HEK293 (cell line): Measurements from ENCODE around the gene ACSS1.

Experiments used
- CTCF ChIA-PET: fragments of 350-600 bp; formaldehyde crosslinking; extraction: SDS; loops from one replicate; lab custom pipeline; 2021; ENCODE audit warnings: antibody characterized with exemption; lab: Yijun Ruan, JAX
- POLR2A ChIA-PET: fragments of 300-600 bp; formaldehyde crosslinking; extraction: SDS; loops from one replicate; lab custom pipeline; 2020; ENCODE audit warnings: antibody characterized with exemption, inconsistent platforms; lab: Yijun Ruan, JAX
- H3K27ac ChIP-seq: fragments of 200-500 bp; sonication (Bioruptor generic); 2 replicates; pipeline ENCODE4 v1.5.1; 2014; ENCODE audit warnings: low read depth, low read length, control low read depth, inconsistent platforms; ENCODE audit errors: extremely low read depth
- H3K36me3 ChIP-seq, 2 experiments: fragments of 200-500 bp in 1 of 2; sonication (Bioruptor generic) in 1 of 2; 1 replicate in 1 of 2; 2 replicates in 1 of 2; pipeline ENCODE4 v1.5.1; 2014 to 2017; ENCODE audit warnings: inconsistent platforms in 2 of 2, low read length in 2 of 2; ENCODE audit not compliant: control insufficient read depth in 2 of 2, insufficient read depth in 1 of 2
- H3K4me1 ChIP-seq: fragments of 200-500 bp; sonication (Bioruptor generic); 2 replicates; pipeline ENCODE4 v1.5.1; 2014; ENCODE audit warnings: mild to moderate bottlenecking, low read length, inconsistent platforms; ENCODE audit not compliant: control insufficient read depth, insufficient read depth
- H3K4me3 ChIP-seq: 2 replicates; pipeline ENCODE4 v1.5.1; 2011; ENCODE audit warnings: low read depth, mild to moderate bottlenecking, control low read depth, low read length, moderate library complexity
- H3K9me3 ChIP-seq: fragments of 200-500 bp; sonication (Bioruptor generic); 2 replicates; pipeline ENCODE4 v1.5.1; 2014; ENCODE audit warnings: low read depth, low read length, inconsistent platforms; ENCODE audit not compliant: control insufficient read depth, insufficient read depth
- BCL11B ChIP-seq: fragments of 450-650 bp; formaldehyde crosslinking; IDR thresholded peaks from 2 replicates; pipeline ENCODE4 v1.5.1; 2016; ENCODE audit warnings: low read depth, missing biosample characterization, missing genetic modification characterization
- KLF9 ChIP-seq: fragments of 450-650 bp; formaldehyde crosslinking; IDR thresholded peaks from 2 replicates; pipeline ENCODE4 v1.5.1; 2016; ENCODE audit warnings: missing biosample characterization, missing genetic modification characterization, low read depth
- MYNN ChIP-seq: fragments of 450-650 bp; formaldehyde crosslinking; IDR thresholded peaks from 2 replicates; pipeline ENCODE4 v1.5.1; 2016; ENCODE audit warnings: missing biosample characterization, missing genetic modification characterization, borderline replicate concordance
- PBX3 ChIP-seq: sonication (generic); formaldehyde crosslinking; IDR thresholded peaks from 2 replicates; pipeline ENCODE4 v1.8.1; 2022; ENCODE audit warnings: mild to moderate bottlenecking, moderate library complexity, missing genetic modification reagents
- ZBTB49 ChIP-seq: fragments of 450-650 bp; formaldehyde crosslinking; IDR thresholded peaks from 2 replicates; pipeline ENCODE4 v1.5.1; 2016; ENCODE audit warnings: missing biosample characterization, missing genetic modification characterization, low read depth
- ZFHX2 ChIP-seq: fragments of 450-650 bp; formaldehyde crosslinking; conservative IDR thresholded peaks from 2 replicates; pipeline ENCODE4 v1.5.1; 2016; ENCODE audit warnings: missing biosample characterization, missing genetic modification characterization
- ZNF148 ChIP-seq: fragments of 450-650 bp; formaldehyde crosslinking; IDR thresholded peaks from 2 replicates; pipeline ENCODE4 v1.5.0; 2017; ENCODE audit warnings: missing biosample characterization, missing genetic modification characterization, borderline replicate concordance
- ZNF24 ChIP-seq: fragments of 450-650 bp; formaldehyde crosslinking; IDR thresholded peaks from 2 replicates; pipeline ENCODE4 v1.5.1; 2016; ENCODE audit warnings: missing biosample characterization, missing genetic modification characterization
- ZNF26 ChIP-seq: fragments of 450-650 bp; formaldehyde crosslinking; IDR thresholded peaks from 2 replicates; pipeline ENCODE4 v1.5.1; 2016; ENCODE audit warnings: missing biosample characterization, missing genetic modification characterization
- ZNF292 ChIP-seq: fragments of 450-650 bp; formaldehyde crosslinking; IDR thresholded peaks from 2 replicates; pipeline ENCODE4 v1.5.1; 2016; ENCODE audit warnings: low read depth, missing biosample characterization, missing genetic modification characterization, borderline replicate concordance
- ZNF335 ChIP-seq: fragments of 450-650 bp; formaldehyde crosslinking; conservative IDR thresholded peaks from 2 replicates; pipeline ENCODE4 v1.5.1; 2016; ENCODE audit warnings: missing biosample characterization, missing genetic modification characterization
- ZNF362 ChIP-seq: fragments of 450-650 bp; formaldehyde crosslinking; IDR thresholded peaks from 2 replicates; pipeline ENCODE4 v1.5.1; 2016; ENCODE audit warnings: missing biosample characterization, missing genetic modification characterization
- ZNF600 ChIP-seq: fragments of 450-650 bp; formaldehyde crosslinking; IDR thresholded peaks from 2 replicates; pipeline ENCODE4 v1.5.1; 2016; ENCODE audit warnings: missing biosample characterization, missing genetic modification characterization
- ZNF629 ChIP-seq: fragments of 450-650 bp; formaldehyde crosslinking; IDR thresholded peaks from 2 replicates; pipeline ENCODE4 v1.5.1; 2017; ENCODE audit warnings: missing biosample characterization, missing genetic modification characterization
- ZNF677 ChIP-seq: fragments of 450-650 bp; IDR thresholded peaks from 2 replicates; pipeline ENCODE4 v1.5.0; 2018; ENCODE audit warnings: missing biosample characterization, mild to moderate bottlenecking, missing genetic modification characterization, moderate library complexity
- ZNF777 ChIP-seq: fragments of 450-650 bp; formaldehyde crosslinking; IDR thresholded peaks from 2 replicates; pipeline ENCODE4 v1.5.1; 2017; ENCODE audit warnings: missing biosample characterization, missing genetic modification characterization, borderline replicate concordance
- ZNF792 ChIP-seq: fragments of 450-650 bp; formaldehyde crosslinking; IDR thresholded peaks from 2 replicates; pipeline ENCODE4 v1.5.1; 2016; ENCODE audit warnings: missing biosample characterization, missing genetic modification characterization
- ZSCAN4 ChIP-seq: fragments of 450-650 bp; formaldehyde crosslinking; IDR thresholded peaks from 2 replicates; pipeline ENCODE4 v1.5.1; 2017; ENCODE audit warnings: missing biosample characterization, missing genetic modification characterization

ACSS1 gene

GRCh38 chr20:25040438-25040831 is 17.5 kb downstream of the ACSS1 start:
- no peaks in the 10 kb centered on the region for H3K9me3 ChIP-seq
- CTCF ChIA-PET, result no interaction called here
- H3K4me1 ChIP-seq, result no peaks in the 10 kb centered on the region
- no peak for TF ChIP-seq KLF9 (tag by site-specific recombination)
- no peak for TF ChIP-seq ZNF600 (tag by site-specific recombination)
- TF ChIP-seq PBX3 (CRISPR knock-in tag), result no peak
- no peak for TF ChIP-seq ZNF292 (tag by site-specific recombination)
- TF ChIP-seq ZNF26, result no peak
- no peak for TF ChIP-seq ZNF362 (tag by site-specific recombination)
- TF ChIP-seq ZNF148 (tag by site-specific recombination), result no peak
- no peak for TF ChIP-seq ZNF792 (tag by site-specific recombination)
- no peak for TF ChIP-seq ZNF677 (tag by site-specific recombination)
- TF ChIP-seq ZNF24 (tag by site-specific recombination), result no peak
- TF ChIP-seq ZNF629, result no peak
- TF ChIP-seq ZNF335, result no peak
- TF ChIP-seq BCL11B, result no peak
- TF ChIP-seq ZBTB49 (tag by site-specific recombination), result no peak
- TF ChIP-seq ZSCAN4 (tag by site-specific recombination), result no peak
- TF ChIP-seq MYNN (tag by site-specific recombination), result no peak
- no peak for TF ChIP-seq ZFHX2
- TF ChIP-seq ZNF777, result no peak
- no peak overlapping the region for H3K27ac ChIP-seq
- no peak overlapping the region for H3K4me3 ChIP-seq
- POLR2A ChIA-PET, result no interaction called here
- no peaks in the 10 kb centered on the region for H3K36me3 ChIP-seq
